GM18526 (cell line): ENCODE data around the gene ZNF467.

Source experiments
- POLR2A ChIP-seq: IDR thresholded peaks from 3 replicates; pipeline ENCODE4 v1.6.1; 2011; ENCODE audit not compliant: insufficient read length; ENCODE audit errors: extremely low read depth

ZNF467 gene

DNA sequence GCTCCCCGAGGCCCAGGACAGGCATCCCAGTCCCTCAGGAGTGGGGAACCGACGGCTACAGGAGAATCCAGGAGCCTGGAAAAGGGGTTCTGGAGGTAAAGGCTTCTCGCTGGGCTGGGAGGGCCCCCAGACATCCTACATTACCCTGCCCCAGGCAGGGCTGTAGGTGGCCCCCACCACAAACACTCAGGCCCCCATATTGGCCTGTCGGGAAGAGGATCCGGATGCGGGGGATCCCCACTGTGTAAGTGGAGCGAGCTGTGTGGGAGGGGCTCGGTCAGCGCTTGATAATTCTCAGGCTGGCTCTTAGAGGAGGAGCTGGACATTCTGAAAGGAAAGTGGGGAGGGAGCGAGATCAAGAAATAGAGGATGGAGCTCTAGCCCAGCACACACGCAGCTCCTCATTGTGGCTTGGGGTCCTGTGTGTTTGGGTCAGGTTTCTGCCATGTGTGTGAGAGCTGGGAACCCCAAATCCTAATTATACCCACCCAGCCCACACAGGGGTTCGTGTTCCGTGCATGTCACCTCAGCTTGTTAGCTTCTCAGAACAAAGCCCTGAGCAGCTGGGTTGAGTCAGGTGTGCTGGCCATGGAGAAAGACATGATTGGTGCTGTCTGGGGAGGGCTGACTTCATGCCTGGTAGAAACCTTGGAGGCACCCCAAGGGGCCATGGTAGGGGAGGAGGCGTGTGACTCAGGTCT is 49.4 kb downstream of the ZNF467 start:
- TF ChIP-seq POLR2A: no peak

DNA sequence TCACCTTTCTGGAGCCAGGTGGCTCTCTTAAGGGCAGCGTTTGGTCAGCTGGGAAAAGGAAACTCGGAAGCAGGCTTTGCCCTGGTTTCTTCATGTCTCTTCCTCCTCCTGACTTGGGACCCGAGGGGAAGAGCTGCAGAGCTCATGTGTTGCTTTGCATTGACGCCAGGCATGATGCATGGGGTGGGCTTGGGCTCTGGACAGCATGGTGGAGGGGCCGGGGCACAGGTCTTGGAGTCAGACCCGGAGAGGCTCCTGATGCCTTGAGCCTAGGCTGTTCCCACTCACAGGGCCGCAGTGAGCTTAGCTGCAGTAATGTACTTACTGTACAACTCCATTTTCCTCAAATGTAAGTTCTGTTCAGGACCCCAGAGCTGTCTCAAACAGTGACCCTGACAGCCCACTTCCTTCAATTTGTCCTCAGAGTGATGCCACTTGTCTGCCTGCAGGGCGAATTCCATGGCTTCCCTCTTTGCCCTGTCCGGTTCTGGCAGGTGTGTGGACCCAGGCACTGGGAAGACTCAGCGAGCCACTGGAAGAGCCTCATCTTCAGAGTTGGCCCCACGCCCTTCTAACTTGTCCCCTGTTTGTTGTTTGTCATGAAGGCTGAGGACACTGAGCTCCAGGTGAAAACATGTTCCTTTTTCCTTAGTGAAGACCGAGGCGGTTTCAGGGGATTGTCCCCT is 50.2 kb downstream of the ZNF467 start:
- no peak for TF ChIP-seq POLR2A

DNA sequence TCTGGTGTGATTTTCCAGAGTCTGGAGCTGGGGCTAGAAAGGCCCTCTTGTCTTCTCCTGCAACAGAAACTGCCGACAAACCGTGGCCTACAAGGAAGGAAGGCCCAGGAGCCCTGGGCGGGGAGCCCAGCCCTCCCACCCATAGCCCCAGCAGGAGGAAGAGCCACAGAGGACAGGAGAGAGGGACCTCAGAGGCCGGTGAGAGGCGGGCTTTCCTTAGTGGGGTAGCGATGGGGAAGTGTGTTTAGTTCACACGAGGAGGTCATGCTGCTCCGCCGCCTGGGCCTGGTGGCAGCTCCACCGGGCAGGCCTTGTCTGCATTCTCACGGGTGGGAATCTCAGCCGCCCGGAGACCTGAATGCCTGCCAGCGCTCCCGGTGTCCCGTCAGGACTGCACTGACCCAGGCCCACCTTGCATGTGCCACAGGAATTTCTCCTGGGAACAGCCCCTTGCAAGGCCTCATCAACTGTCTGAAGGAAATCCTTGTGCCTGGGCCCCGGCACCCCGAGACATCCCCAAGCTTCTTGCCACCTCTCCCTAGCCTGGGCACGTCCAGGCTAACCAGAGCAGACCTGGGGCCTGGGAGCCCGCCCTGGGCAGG is 50.9 kb downstream of the ZNF467 start:
- no peak for TF ChIP-seq POLR2A

DNA sequence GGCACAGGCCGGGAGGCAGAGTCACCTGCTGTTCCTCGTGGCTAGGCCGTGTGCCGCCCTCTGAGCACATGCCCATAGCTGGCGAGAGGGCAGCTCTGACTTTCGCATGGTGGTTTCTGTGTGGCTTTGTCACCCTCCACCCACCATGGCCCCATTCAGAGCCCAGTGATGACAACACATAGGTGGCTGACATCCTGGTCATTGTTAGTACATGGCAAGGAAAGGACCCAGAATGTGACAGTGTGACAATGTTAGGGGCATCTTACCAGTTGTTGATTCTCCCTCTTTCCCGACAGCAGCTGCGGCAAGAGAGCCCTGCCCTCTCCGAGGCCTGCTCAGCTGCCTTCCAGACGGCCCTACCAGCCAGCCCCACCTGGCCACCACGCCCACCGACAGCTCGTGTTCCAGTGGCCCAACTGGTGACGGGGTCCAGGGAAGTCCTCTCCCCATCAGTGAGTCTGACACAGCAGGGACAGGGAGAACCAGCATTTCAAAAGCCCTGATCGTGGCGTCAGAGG is 52.2 kb downstream of the ZNF467 start:
- TF ChIP-seq POLR2A: no peak

DNA sequence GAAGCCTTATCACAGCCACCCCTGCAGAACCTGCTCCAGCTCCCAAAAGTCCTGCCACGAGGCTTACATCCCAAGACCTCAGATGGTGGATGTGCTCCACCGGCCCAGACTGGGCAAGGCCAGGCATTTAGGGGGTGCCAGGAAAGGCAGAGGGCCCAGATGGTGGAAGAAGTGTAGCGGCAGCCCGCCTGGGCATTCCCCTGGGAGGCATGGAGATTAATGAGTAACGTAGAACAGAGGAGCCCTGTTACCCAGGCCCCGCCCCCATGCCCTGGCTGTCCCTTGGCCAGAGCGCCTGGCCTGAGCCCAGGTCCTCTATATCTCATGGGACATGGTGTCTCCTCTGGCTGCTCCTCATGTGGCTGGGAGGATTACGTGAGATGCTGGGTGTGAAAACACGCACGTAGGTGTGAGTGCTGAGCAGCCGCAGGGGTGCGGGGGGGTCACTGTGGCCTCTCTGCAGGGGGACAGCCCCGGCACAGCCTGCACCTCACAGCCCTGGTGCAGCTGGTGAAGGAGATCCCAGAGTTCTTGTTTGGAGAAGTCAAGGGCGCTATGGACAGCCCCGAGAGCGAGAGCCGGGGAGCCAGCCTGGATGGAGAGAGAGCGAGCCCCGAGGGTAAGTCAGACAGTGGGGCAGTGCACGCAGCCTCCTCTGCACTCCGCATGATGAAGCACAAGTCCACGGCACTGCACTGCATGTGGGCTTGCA is 52.9 kb downstream of the ZNF467 start:
- no peak for TF ChIP-seq POLR2A

DNA sequence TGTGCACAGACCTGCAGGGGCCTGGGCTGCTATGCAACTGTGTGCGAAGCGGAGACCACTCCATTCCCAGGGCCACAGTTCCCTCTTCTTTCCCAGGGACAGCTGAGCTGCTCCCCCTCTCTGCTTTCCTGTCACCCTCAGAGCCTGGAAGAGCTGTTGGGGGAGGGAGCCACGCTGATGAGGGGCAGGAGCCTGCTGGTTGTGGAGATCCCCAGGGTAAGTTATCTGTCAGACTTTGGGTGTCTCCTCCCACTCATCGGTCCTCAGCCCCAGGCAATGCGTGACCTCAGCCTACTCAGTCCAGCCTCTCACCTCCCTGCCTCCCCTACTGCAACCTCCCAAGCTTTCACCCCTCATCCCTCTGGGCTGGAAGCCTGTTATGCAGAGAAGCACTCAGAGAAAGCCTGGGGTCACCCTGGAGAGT is 53.5 kb downstream of the ZNF467 start:
- TF ChIP-seq POLR2A: no peak

DNA sequence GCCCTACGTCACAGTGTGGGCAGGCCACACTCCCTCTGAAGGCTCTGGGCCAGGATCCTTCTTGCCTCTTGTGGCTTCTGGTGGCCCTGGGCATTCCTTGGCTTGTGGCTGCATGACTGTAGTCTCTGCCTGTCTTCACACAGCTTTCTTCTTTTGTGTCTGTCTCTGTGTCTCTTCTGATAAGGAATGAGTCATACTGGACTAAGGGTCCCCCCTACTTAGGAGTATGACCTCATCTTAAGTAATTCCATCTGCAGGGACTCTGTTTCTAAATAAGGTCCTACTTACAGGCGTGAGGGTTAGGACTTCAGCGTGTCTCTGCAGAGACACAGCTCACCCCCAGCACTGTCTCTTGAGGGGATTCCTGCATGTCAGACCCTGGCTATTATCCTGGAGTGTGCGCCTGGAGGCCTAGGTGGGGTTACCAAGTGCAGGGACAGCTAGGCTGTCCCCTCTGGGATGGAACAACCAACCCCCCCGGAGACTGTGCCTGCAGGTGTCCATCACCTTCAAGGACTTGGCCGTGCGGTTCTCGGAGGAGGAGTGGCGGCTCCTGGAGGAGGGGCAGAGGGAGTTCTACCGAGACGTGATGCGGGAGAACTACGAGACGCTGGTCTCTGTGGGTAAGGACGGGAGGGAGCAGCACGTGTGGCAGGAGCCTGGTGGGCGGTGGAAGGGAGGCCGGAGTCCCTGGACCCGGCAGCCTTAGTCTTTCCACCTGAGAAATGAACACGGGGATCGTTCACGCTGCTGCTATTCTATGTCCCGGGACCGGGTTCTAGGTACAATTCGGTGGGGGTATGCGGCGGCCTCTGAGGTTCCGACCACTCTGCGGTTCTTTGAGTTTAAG is 54.1 kb downstream of the ZNF467 start:
- TF ChIP-seq POLR2A: no peak

DNA sequence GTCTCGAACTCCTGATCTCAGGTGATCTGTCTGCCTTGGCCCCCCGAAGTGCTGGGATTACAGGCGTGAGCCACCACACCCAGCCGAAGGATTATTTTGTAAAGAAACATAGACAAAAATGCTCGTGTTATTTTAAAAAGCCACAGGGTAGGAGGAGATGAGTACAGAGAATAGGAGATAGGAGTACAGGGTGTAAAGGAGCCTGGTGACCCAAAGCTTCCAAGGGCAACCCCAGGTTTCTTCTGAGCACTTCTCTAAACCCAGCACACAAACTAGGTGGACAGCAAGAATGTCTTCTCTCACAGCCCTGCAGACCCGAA is 54.7 kb downstream of the ZNF467 start:
- no peak for TF ChIP-seq POLR2A

DNA sequence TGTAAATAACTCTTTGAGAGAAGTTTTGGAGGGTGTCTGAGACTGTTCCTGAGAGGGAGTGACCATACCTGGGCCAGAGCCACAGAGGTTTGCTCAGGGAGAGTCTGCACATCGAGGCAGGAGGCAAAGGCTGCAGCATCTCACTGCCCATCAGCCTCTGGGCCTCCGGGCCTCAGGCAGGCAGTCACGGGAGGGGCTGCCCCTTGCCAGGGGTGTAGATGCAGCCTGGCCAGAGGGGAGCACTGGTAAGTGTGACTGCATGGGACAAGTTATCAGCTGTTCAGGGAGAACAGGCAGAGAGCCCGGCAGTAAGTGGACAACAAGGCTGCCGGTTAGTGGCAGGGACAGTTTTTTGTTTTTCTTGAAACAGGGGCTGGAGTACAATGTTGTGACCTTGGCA is 55.9 kb downstream of the ZNF467 start:
- TF ChIP-seq POLR2A: no peak

DNA sequence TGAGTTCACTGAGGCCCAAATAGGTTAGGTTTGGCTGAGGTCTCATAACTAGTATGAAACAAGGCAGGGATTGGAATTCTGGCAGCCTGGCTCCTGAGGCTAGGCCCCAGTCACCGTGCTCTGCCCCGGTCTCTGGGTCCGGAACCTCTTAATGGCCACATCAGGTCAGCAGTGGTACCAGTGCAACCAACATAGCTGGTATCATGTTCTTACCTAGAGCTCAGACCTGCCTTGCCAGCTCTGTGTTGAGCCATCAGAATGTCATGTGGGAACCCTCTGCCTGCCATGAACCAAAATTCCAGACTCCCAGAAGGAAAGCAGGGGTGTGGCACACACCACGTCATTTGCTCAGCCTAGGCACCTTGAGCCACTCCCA is 56.5 kb downstream of the ZNF467 start:
- no peak for TF ChIP-seq POLR2A

DNA sequence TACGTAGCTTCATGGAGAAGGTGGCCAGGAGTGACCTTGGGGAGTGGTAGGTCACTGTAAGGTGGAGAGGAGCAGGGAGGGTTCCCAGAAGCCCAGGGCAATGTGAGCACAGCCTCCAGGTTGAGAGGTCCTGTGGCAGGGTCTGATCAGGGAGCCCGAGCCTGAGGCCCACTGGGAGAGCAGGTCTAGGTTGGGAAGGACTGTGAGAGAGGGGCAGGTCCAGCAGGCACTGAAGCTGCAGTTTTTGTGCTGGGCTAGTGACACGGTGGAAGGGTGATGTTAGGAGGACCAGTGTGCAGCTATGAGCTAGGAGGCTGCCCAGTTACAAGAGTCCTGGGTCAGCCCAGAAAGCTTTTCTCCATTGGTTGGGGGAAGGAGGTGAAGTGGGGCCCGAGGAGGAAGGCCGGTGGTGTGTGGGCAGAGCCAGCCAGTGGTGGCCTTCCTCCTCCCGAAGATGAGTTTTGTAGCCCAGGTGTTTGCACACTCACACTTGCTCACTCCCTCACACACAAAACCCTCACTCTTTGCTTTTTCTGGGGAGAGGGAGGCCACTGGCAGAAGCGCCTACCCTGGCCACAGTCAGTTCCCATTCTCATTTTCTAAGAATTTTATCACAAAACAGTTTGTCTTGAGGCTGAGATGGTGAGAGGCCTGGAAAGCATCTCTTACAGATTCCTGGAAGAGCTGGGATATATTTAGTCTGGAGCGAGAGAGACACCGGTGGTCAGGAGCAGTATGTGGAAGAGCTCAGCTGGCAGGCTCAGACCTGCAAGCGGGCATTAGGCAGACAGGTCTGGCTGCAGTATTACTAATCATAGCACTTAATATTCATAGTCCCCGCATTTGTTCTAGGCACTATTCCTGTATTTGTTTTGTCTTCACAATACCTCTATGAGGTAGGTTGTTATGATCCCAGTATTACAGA is 57.1 kb downstream of the ZNF467 start:
- TF ChIP-seq POLR2A: no peak

DNA sequence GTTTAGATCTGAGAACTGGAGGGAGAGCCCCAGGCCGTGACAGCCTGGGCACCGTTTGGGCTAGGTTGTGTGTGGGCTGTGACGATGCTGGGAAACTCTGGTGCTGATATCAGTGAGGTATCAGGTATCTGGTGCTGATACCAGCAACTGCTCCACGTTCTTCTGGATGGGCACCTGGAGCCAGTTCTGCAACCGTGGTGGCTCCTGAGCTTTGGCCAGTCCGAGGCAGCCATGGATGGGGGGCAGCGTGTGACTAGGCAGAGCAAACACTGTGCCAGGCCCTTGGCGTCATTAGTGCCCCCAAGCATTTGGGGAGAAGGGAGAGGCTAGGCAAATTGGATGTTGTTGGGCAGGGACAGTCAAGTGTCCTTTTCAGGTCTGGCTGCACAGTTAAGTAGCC is 57.9 kb downstream of the ZNF467 start:
- TF ChIP-seq POLR2A: no peak

DNA sequence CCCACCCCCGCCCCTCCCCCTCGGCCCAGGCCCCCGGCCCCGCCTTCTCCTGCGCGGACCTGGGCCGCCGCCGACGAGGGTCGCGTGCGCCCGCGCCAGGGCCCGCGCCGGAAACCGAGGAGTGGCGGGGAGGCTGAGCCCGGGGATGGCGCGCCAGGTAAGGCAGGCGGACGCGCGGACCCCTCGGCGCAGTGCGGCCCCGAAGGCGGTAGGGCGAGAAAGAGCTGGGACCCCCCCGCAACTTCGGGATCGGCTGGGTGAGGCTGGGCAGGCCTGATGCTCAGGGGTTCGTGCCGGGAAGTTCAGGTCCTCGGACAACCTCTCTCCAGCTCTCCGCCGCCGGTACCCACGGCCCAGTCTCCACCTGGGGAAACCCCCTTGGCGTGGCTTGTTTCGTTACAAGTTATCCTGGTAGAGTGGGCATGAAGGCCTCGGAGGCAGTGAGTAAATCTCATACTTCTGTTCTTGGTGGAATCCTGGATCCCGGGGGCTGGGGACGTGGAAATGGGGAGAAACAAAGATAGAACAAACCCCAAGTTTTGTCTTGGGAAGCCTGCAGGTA is 58.4 kb downstream of the ZNF467 start:
- peak; percentile 28 for TF ChIP-seq POLR2A
